K562 (cell line): ENCODE measurements around the gene LST1. TPM values are rescaled to one million over a fixed set of nuclear protein-coding genes. Genes with fewer than 3 reads are reported as not detected.
A peak's percentile ranks its signal among the peaks of the same experiment; 100 is the strongest.

Source experiments
- ATAC-seq: fragments of 200-7000 bp; cut with Tn5 transposase; 3 replicates; pipeline ENCODE4 v1.9.1; 2020; ENCODE audit warnings: moderate library complexity
- BruUV-seq: library from RNA; stranded (reverse); fragments of 400-500 nt; replicated peaks from 2 replicates; lab custom pipeline; 2021; lab: Mats Ljungman, UMichigan
- CTCF ChIA-PET: fragments of 300-600 bp; formaldehyde crosslinking; extraction: SDS; loops from one replicate; lab custom pipeline; 2021; ENCODE audit warnings: low intra/inter-chr PET ratio; lab: Yijun Ruan, JAX
- POLR2A ChIA-PET: fragments of 300-600, 350-650 bp; sonication (Branson Sonifier 250); formaldehyde crosslinking; extraction: SDS; loops from one replicate; lab custom pipeline; 2021; ENCODE audit warnings: antibody characterized with exemption, inconsistent platforms; lab: Yijun Ruan, JAX
- DNase-seq, 4 experiments: peaks; one replicate each; pipeline versions ENCODE4 v3.0.0 to v3.0.0-alpha.2; 2011 to 2018; ENCODE audit warnings: low spot score in 3 of 4, mixed read lengths in 3 of 4; ENCODE audit errors: extremely low read depth in 1 of 4
- FAIRE-seq: peaks from 2 replicates; lab custom pipeline; 2011; peaks lifted over from hg19 to GRCh38; lab: Jason Lieb, UNC
- H2AFZ ChIP-seq: 2 replicates; pipeline ENCODE4 v1.6.0; 2011; ENCODE audit warnings: low read depth, low read length, control low read depth, inconsistent platforms
- H3K27ac ChIP-seq: fragments of 200-600 bp; 3 replicates; pipeline ENCODE4 v1.8.0; 2011; ENCODE audit warnings: low read depth, mild to moderate bottlenecking, control low read depth, inconsistent platforms, low read length, moderate library complexity, mixed read lengths; ENCODE audit errors: extremely low read depth
- H3K27me3 ChIP-seq, 2 experiments: fragments of 300-600 bp in 1 of 2; 2 replicates in 1 of 2; 3 replicates in 1 of 2; pipeline versions ENCODE4 v1.6.0 to v1.8.0; 2011; ENCODE audit warnings: inconsistent platforms in 2 of 2, low read length in 2 of 2, mild to moderate bottlenecking in 1 of 2, mixed read lengths in 1 of 2, moderate library complexity in 1 of 2; ENCODE audit not compliant: control insufficient read depth in 2 of 2, insufficient read depth in 2 of 2
- H3K36me3 ChIP-seq: fragments of 300-600 bp; 3 replicates; pipeline ENCODE4 v1.8.0; 2011; ENCODE audit warnings: mild to moderate bottlenecking, low read length, inconsistent platforms; ENCODE audit not compliant: control insufficient read depth, insufficient read depth
- H3K4me1 ChIP-seq, 2 experiments: fragments of 200-600 bp in 1 of 2; replicated peaks in 1 of 2; 2 replicates in 1 of 2; 3 replicates in 1 of 2; pipeline versions ENCODE4 v1.5.1 to v1.8.0; 2011; ENCODE audit warnings: inconsistent platforms in 2 of 2, low read length in 2 of 2, mild to moderate bottlenecking in 1 of 2, mixed read lengths in 1 of 2, moderate library complexity in 1 of 2; ENCODE audit not compliant: control insufficient read depth in 2 of 2, insufficient read depth in 2 of 2
- H3K4me2 ChIP-seq: 2 replicates; pipeline ENCODE4 v1.6.1; 2011; ENCODE audit warnings: low read length, control low read depth, inconsistent platforms, mixed read lengths; ENCODE audit not compliant: insufficient read depth
- H3K4me3 ChIP-seq: fragments of 200-600 bp; sonication (generic), shearing (Covaris generic); 2 replicates; pipeline ENCODE4 v1.5.1; 2016; ENCODE audit warnings: control low read depth, inconsistent platforms
- H3K79me2 ChIP-seq: fragments of 200-600 bp; 3 replicates; pipeline ENCODE4 v1.8.0; 2011; ENCODE audit warnings: low read length, inconsistent platforms; ENCODE audit not compliant: control insufficient read depth, insufficient read depth
- H3K9ac ChIP-seq, 2 experiments: 2 replicates each; pipeline versions ENCODE4 v1.6.0 to v1.6.1; 2011; ENCODE audit warnings: low read depth in 2 of 2, low read length in 2 of 2, control low read depth in 1 of 2, inconsistent platforms in 1 of 2, mild to moderate bottlenecking in 1 of 2, mixed read lengths in 1 of 2; ENCODE audit not compliant: insufficient read depth in 1 of 2
- H3K9me1 ChIP-seq: one replicate; pipeline ENCODE4 v1.6.0; 2011; ENCODE audit warnings: inconsistent platforms, mild to moderate bottlenecking, low read length, moderate library complexity; ENCODE audit not compliant: control insufficient read depth, insufficient read depth
- H3K9me3 ChIP-seq: replicated peaks from 2 replicates; pipeline ENCODE4 v1.5.1; 2011; ENCODE audit warnings: low read depth, low read length, inconsistent platforms; ENCODE audit not compliant: control insufficient read depth, insufficient read depth
- H4K20me1 ChIP-seq: replicated peaks from 2 replicates; pipeline ENCODE4 v1.6.1; 2011; ENCODE audit warnings: low read length, inconsistent platforms, mixed read lengths; ENCODE audit not compliant: control insufficient read depth, insufficient read depth
- DDX20 ChIP-seq: fragments of 450-650 bp; IDR thresholded peaks from 2 replicates; pipeline ENCODE4 v1.6.1; 2016; ENCODE audit warnings: missing genetic modification characterization, low read depth, mild to moderate bottlenecking, missing compliant biosample characterization, moderate library complexity
- FOXP4 ChIP-seq: sonication (generic); formaldehyde crosslinking; IDR thresholded peaks from 2 replicates; pipeline ENCODE4 v1.8.0; 2022; ENCODE audit warnings: mild to moderate bottlenecking, missing genetic modification reagents, borderline replicate concordance
- HEY1 ChIP-seq: fragments of 250-450 bp; sonication (Bioruptor Pico); IDR thresholded peaks from 2 replicates; pipeline ENCODE4 v1.5.0; 2020; ENCODE audit warnings: mild to moderate bottlenecking, moderate library complexity, borderline replicate concordance
- KLF6 ChIP-seq: fragments of 250-450 bp; sonication (Bioruptor Pico); IDR thresholded peaks from 2 replicates; pipeline ENCODE4 v1.4.0; 2020; ENCODE audit warnings: mild to moderate bottlenecking, moderate library complexity, borderline replicate concordance
- NEUROD1 ChIP-seq: fragments of 150-350 bp; IDR thresholded peaks from 2 replicates; pipeline ENCODE4 v1.6.1; 2014; ENCODE audit warnings: borderline replicate concordance, low read length, low read depth; ENCODE audit not compliant: partially characterized antibody
- OTX1 ChIP-seq: fragments of 450-650 bp; formaldehyde crosslinking; IDR thresholded peaks from 2 replicates; pipeline ENCODE4 v1.4.0; 2022; ENCODE audit warnings: mild to moderate bottlenecking
- RBM34 ChIP-seq: fragments of 200-400 bp; formaldehyde crosslinking; IDR thresholded peaks from 2 replicates; pipeline ENCODE4 v1.6.1; 2018; ENCODE audit warnings: low read length, borderline replicate concordance; ENCODE audit not compliant: insufficient read depth
- STAT5B ChIP-seq: fragments of 250-450 bp; sonication (Bioruptor Pico); IDR thresholded peaks from 2 replicates; pipeline ENCODE4 v1.8.0; 2021; ENCODE audit warnings: mild to moderate bottlenecking, inconsistent platforms
- ZBED1 ChIP-seq: IDR thresholded peaks from 2 replicates; pipeline ENCODE4 v1.6.1; 2014
- WGBS: fragments of 100-300 bp; shearing (Covaris generic); methylation state at CpG from one replicate; pipeline ENCODE4 v1.1.6; 2016; ENCODE audit warnings: low coverage, mixed read lengths; ENCODE audit not compliant: insufficient coverage; ENCODE audit errors: missing lambda C conversion rate; 5-methylcytosine and 5-hydroxymethylcytosine counted together
- in situ Hi-C: fragments of 300-500 bp; cut with MboI; formaldehyde crosslinking; loops from 4 replicates; pipeline ENCODE4 v1.15.0; 2018; ENCODE audit warnings: inconsistent platforms, mixed read lengths
- intact Hi-C: fragments of 100-400 bp; cut with micrococcal nuclease; formaldehyde crosslinking; loops from 2 replicates; pipeline ENCODE4 v1.14.2; 2022
- polyA plus RNA-seq, 8 experiments: library from polyadenylated mRNA; depleted of rRNA in 4 of 8; stranded (reverse) in 5 of 8; unstranded in 3 of 8; fragments of >200 nt; fragmentation: Nextera tagmentation in 2 of 8; fragmentation: Illumina TruSeq in 1 of 8; extraction: Ambion mirVana in 2 of 8; extraction: Trizol in 1 of 8; gene quantifications; 2 replicates each; pipeline versions ENCODE4 v1.2.1 to v1.2.3, GENCODE V29; 2011 to 2014; ENCODE audit warnings: inconsistent platforms in 1 of 8, missing spikeins in 1 of 8
- total RNA-seq, 7 experiments: library from RNA; depleted of rRNA in 6 of 7; stranded (reverse); fragments of >200 nt in 6 of 7; fragmentation: Illumina TruSeq in 2 of 7; extraction: Trizol in 2 of 7; gene quantifications; 2 replicates each; pipeline versions ENCODE4 v1.2.1 to v1.2.3, GENCODE V29; 2011 to 2021; ENCODE audit warnings: low replicate concordance in 1 of 7
- TF ChIP-seq, protein P1 (sequence below): fragments of 450-650 bp; IDR thresholded peaks from 2 replicates; pipeline ENCODE4 v1.6.1; 2017; ENCODE audit warnings: mild to moderate bottlenecking, moderate library complexity
- TF ChIP-seq, protein P2 (sequence below): fragments of 150-350 bp; IDR thresholded peaks from 2 replicates; pipeline ENCODE4 v1.6.1; 2014; ENCODE audit warnings: low read depth, mild to moderate bottlenecking, low read length, borderline replicate concordance

Gene LST1
- total and polyA plus RNA-seq, 9 of the 15 experiments (the other 6 are each of a cell fraction or from before 2014, with no cell fraction given): 0.82 to 7.8 (median 1.7) TPM

- TF ChIP-seq NEUROD1 (peak; percentile 12), OTX1 (CRISPR knock-in tag) (no peak)
- TF ChIP-seq, protein P1, sequence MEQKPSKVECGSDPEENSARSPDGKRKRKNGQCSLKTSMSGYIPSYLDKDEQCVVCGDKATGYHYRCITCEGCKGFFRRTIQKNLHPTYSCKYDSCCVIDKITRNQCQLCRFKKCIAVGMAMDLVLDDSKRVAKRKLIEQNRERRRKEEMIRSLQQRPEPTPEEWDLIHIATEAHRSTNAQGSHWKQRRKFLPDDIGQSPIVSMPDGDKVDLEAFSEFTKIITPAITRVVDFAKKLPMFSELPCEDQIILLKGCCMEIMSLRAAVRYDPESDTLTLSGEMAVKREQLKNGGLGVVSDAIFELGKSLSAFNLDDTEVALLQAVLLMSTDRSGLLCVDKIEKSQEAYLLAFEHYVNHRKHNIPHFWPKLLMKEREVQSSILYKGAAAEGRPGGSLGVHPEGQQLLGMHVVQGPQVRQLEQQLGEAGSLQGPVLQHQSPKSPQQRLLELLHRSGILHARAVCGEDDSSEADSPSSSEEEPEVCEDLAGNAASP: no peak
Observed at GRCh38 chr6:31621320-31621939, 35.4 kb downstream of the LST1 start (continued).

DNA sequence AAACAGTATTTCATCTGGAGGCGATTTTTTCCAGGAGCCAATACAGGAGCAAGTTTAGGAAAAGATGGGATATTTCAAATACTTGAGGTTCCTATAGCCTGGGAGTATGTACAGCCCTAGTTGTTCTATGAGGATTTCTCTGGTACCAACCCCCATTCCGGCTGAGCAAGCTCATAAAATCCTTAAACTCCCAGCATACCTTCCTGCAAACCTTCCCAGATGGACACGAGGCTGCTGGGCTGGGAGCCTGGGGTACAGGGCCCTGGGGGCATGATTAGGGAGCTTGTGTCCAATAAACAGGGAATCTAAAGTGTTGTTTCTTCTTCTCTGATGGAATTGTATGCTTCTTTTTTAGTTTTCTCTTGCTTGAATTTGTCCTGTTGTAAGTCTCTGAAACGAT, 35.9 kb downstream of the LST1 start:
- peaks cover 61% of the 10 kb centered on the region for H3K36me3 ChIP-seq
- no peak overlapping the region for H2AFZ ChIP-seq
- DNase-seq (no peak), FAIRE-seq (no peak), ATAC-seq (no peak)
- H3K27me3 ChIP-seq: no peaks in the 10 kb centered on the region
- H3K27ac ChIP-seq: peak overlapping the region; percentile 98
- H4K20me1 ChIP-seq: peaks cover 22% of the 10 kb centered on the region; the same call in 1 of the 2 replicates
- H3K9me3 ChIP-seq: no peaks in the 10 kb centered on the region
- peak overlapping the region; percentile 98 to 99 for H3K9ac ChIP-seq
- BruUV-seq: no TSS peak
- POLR2A ChIA-PET: interaction anchor here (0.6 to 12.4 kb wide), 21 partner anchors 9 to 1350 kb away, joined by 3 to 274 read pairs (median 4); partner anchors contain the start of genes APOM, BAG6, C6orf47 and DDX39B
- peaks cover 12% of the 10 kb centered on the region for H3K9me1 ChIP-seq
- in situ Hi-C loops: no loop called here
- peak overlapping the region; percentile 96 for H3K4me3 ChIP-seq
- CTCF ChIA-PET: no interaction called here
- H3K4me2 ChIP-seq: peak overlapping the region; percentile 99
- peaks cover 13 to 25% of the 10 kb centered on the region in 2 experiments for H3K4me1 ChIP-seq
- WGBS: 1% methylated on average over 4 of the region's 4 CpGs
- peaks cover 62% of the 10 kb centered on the region for H3K79me2 ChIP-seq
- intact Hi-C loops: no loop called here
- TF ChIP-seq, protein P2, sequence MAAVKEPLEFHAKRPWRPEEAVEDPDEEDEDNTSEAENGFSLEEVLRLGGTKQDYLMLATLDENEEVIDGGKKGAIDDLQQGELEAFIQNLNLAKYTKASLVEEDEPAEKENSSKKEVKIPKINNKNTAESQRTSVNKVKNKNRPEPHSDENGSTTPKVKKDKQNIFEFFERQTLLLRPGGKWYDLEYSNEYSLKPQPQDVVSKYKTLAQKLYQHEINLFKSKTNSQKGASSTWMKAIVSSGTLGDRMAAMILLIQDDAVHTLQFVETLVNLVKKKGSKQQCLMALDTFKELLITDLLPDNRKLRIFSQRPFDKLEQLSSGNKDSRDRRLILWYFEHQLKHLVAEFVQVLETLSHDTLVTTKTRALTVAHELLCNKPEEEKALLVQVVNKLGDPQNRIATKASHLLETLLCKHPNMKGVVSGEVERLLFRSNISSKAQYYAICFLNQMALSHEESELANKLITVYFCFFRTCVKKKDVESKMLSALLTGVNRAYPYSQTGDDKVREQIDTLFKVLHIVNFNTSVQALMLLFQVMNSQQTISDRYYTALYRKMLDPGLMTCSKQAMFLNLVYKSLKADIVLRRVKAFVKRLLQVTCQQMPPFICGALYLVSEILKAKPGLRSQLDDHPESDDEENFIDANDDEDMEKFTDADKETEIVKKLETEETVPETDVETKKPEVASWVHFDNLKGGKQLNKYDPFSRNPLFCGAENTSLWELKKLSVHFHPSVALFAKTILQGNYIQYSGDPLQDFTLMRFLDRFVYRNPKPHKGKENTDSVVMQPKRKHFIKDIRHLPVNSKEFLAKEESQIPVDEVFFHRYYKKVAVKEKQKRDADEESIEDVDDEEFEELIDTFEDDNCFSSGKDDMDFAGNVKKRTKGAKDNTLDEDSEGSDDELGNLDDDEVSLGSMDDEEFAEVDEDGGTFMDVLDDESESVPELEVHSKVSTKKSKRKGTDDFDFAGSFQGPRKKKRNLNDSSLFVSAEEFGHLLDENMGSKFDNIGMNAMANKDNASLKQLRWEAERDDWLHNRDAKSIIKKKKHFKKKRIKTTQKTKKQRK: no peak
- no peak for TF ChIP-seq RBM34
- no peak for TF ChIP-seq KLF6 (CRISPR knock-in tag)
- no peak for TF ChIP-seq STAT5B
- no peak for TF ChIP-seq ZBED1
- no peak for TF ChIP-seq HEY1 (CRISPR knock-in tag)
- no peak for TF ChIP-seq DDX20
- no peak for TF ChIP-seq FOXP4
